ENCODE measurements around the gene STAG1. TPM values are rescaled to one million over a fixed set of nuclear protein-coding genes. Genes with fewer than 3 reads are reported as not detected.

Gene STAG1
- total and polyA plus RNA-seq, 8 donors, result 29.6 to 52.7 (median 44.1) TPM

GRCh38 chr3:136305879-136306278 lies 446.3 kb downstream of the STAG1 start:
- no peak overlapping the region for H3K27ac ChIP-seq
- intact Hi-C loops (cut with DNase I), result no loop called here
- TF ChIP-seq, protein P1, sequence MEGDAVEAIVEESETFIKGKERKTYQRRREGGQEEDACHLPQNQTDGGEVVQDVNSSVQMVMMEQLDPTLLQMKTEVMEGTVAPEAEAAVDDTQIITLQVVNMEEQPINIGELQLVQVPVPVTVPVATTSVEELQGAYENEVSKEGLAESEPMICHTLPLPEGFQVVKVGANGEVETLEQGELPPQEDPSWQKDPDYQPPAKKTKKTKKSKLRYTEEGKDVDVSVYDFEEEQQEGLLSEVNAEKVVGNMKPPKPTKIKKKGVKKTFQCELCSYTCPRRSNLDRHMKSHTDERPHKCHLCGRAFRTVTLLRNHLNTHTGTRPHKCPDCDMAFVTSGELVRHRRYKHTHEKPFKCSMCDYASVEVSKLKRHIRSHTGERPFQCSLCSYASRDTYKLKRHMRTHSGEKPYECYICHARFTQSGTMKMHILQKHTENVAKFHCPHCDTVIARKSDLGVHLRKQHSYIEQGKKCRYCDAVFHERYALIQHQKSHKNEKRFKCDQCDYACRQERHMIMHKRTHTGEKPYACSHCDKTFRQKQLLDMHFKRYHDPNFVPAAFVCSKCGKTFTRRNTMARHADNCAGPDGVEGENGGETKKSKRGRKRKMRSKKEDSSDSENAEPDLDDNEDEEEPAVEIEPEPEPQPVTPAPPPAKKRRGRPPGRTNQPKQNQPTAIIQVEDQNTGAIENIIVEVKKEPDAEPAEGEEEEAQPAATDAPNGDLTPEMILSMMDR (IDR thresholded peaks at IDR 0.05), result no peak
- no peaks in the 10 kb centered on the region for H3K27me3 ChIP-seq
- no peak overlapping the region for H3K4me3 ChIP-seq
- H3K4me1 ChIP-seq, result no peaks in the 10 kb centered on the region
- ATAC-seq (no peak), DNase-seq (no peak)
- H3K36me3 ChIP-seq, result peaks cover 0 to 12% of the 10 kb centered on the region in 2 donors
- H3K9me3 ChIP-seq, result no peaks in the 10 kb centered on the region

- no peak overlapping the region for H3K4me3 ChIP-seq
- TF ChIP-seq, protein P1 (IDR thresholded peaks at IDR 0.05), result no peak
- H3K27me3 ChIP-seq, result no peaks in the 10 kb centered on the region
- H3K4me1 ChIP-seq, result no peaks in the 10 kb centered on the region
- H3K36me3 ChIP-seq, result peaks cover 0 to 29% of the 10 kb centered on the region in 2 donors
- no peaks in the 10 kb centered on the region for H3K9me3 ChIP-seq
- no peak for ATAC-seq
- DNase-seq, result no peak
- intact Hi-C loops (cut with DNase I), result no loop called here
- H3K27ac ChIP-seq, result no peak overlapping the region
Measured at GRCh38 chr3:136300444-136300843, 451.7 kb downstream of the STAG1 start.

GRCh38 chr3:136297826-136298225 lies 454.4 kb downstream of the STAG1 start:
- H3K9me3 ChIP-seq, result no peaks in the 10 kb centered on the region
- intact Hi-C loops (cut with DNase I), result no loop called here
- DNase-seq (no peak), ATAC-seq (no peak)
- H3K4me3 ChIP-seq, result no peak overlapping the region
- H3K27ac ChIP-seq, result no peak overlapping the region
- H3K27me3 ChIP-seq, result no peaks in the 10 kb centered on the region
- TF ChIP-seq, protein P1 (IDR thresholded peaks at IDR 0.05), result no peak
- peaks cover 0 to 43% of the 10 kb centered on the region in 2 donors for H3K36me3 ChIP-seq
- no peaks in the 10 kb centered on the region for H3K4me1 ChIP-seq

GRCh38 chr3:136296960-136297359 lies 455.2 kb downstream of the STAG1 start:
- no peak for ATAC-seq
- peaks cover 0 to 43% of the 10 kb centered on the region in 2 donors for H3K36me3 ChIP-seq

DNA sequence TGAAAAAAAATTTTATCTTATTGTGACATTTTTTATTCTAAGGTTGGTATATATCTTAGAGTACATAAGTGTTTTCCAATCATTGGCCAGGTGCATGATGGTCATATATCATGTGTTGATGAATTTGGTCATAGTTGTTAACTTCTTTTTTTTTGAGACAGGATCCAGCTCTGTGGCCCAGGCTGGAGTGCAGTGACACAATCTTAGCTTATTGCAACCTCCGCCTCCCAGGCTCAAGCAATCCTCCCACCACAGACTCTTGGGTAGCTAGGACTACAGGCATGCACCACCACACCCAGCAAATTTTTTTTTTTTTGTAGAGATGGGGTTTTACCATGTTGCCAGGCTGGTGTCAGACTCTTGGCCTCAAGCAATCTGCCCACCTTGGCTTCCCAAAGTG lies 458.0 kb downstream of the STAG1 start:
- DNase-seq, result no peak
- Histone ChIP-seq H3K27me3 (no peaks in the 10 kb centered on the region), H3K4me3 (no peak overlapping the region), H3K9me3 (no peaks in the 10 kb centered on the region), H3K4me1 (no peaks in the 10 kb centered on the region), H3K36me3 (peaks cover 0 to 26% of the 10 kb centered on the region in 2 donors), H3K27ac (no peak overlapping the region)
- ATAC-seq, result no peak
- TF ChIP-seq, protein P1 (IDR thresholded peaks at IDR 0.05), result no peak
- intact Hi-C loops (cut with DNase I), result no loop called here

More at GRCh38 chr3:136296960-136297359, 455.2 kb downstream of the STAG1 start:
- Histone ChIP-seq H3K27ac (no peak overlapping the region), H3K4me1 (no peaks in the 10 kb centered on the region), H3K4me3 (no peak overlapping the region), H3K27me3 (no peaks in the 10 kb centered on the region), H3K9me3 (no peaks in the 10 kb centered on the region)
- TF ChIP-seq, protein P1 (IDR thresholded peaks at IDR 0.05), result no peak
- intact Hi-C loops (cut with DNase I), result no loop called here
- DNase-seq, result no peak
